ENCODE data around the gene FRMD6.

FRMD6 gene

DNA sequence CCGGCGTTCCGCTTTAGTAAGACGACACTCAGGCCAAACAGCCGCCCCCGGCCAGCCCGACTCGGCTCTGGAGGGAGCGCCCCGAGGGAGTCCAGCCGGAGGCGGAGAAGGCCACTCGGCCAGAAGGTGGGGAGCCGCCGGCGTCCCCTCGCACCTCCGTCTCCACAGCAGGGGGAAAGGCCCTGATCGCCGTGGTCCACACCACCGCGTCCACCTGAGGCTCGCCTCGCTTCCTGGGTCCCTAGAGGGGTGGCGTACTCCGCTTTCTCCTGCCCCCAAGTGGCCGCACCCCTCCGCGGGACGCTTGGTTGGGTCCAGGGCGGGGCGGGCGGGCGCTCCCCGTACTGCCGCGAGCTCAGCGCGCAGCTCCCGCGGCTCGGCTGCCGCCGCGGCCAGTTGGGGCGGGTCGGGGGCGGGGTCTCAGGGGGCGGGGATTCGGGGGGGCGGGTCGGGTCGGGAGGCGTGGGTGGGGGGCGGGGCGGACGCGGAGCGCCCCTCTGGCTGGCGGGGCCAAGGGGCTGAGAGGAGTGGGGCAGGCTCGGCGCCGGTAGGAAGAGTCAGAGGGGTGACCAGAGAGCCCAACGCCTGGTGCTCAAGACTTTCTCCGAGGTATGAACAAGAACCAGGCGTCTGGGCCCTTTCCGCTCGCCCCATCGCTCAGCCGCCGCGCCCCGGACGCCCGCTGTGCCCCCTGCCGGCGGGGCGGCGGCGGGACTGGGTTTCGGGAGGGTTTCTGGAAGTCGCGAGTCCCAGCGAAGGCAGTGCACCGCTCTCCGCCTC lies at the start of gene FRMD6:
FRMD6 (plus strand) TSS at position 523 of the 780 bp plus-strand sequence. CDS start 37,927 bp downstream, outside the sequence.
- DNase-seq (ENCODE audit: low read depth in 1 of 2, low spot score in 1 of 2), result peak; percentile 65 to 70

DNA sequence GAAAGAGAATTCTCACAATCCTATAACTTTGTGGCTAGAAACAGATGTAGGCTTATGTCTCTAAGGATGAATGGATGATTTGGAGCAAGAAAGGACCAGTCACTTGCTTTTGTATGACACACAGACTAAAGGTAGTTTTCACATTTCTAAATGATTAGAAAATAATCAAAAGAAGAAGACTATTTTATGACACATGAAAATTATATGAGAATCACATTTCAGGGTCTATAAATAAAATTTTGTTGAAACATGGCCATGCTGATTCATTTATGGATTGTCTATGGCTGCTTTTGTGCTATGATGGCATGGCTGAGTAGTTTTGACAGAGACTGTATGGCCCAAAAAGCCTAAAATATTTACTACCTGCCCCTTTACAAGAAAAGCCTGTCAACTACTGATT lies 49.4 kb upstream of the FRMD6 start:
- DNase-seq (ENCODE audit: low read depth in 1 of 2, low spot score in 1 of 2), result no peak

DNA sequence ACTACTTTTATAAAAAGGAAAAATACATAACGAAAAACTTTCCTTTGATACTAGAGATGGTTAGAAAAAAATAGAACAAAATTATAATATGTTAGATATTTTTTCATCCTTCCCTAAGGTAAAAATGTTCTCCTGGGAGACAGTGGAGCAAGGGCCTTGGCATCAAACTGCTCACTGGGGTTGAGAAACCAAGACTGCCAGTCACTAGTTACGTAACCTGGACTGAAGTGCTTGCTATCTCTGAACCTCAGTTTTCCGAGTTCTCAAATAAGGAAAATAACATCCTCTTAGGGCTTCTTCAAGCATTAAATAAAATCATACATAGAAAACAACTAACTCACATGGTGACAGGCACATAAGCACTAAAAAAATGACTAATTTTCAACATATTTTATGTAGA lies 48.2 kb upstream of the FRMD6 start:
- no peak for DNase-seq (ENCODE audit: low read depth in 1 of 2, low spot score in 1 of 2)

DNA sequence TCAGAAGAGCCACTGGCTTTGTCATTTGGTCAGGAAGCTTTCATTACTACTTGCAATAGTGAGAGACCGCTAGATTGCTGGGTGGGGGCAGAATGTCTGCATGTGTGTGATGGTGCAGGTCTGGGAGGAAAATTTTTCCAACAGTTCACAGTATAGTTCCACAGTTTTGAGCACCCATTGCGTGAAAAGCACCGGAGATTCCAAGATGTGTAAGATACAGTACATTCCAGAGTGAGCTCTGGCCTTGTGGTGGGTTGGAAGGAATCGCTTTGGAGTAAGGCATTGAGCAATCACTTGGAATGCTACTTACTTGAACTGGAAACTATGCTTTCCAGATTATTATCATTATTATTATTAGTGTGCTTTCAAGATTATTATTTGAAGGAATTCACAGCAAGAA lies 47.6 kb upstream of the FRMD6 start:
- DNase-seq (ENCODE audit: low read depth in 1 of 2, low spot score in 1 of 2), result no peak

DNA sequence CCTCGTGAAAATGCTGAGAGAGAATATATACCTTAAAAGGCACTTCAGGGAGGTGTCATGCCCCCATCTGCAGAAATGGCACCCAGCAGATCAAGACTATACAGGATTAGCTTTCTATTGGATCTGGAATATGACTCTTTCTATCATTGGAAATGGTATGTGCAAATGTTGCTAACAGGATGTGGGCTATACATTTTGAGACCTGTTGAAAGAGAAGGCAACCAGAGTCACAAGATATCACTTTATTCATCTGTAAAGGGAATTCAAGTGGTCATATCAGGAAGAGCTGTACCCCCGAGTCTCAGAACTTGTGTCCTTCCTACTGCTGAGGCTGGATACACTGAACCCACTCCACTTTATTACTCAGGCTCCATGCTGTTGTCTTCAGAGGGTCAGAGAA lies 46.1 kb upstream of the FRMD6 start:
- DNase-seq (ENCODE audit: low read depth in 1 of 2, low spot score in 1 of 2), result no peak

DNA sequence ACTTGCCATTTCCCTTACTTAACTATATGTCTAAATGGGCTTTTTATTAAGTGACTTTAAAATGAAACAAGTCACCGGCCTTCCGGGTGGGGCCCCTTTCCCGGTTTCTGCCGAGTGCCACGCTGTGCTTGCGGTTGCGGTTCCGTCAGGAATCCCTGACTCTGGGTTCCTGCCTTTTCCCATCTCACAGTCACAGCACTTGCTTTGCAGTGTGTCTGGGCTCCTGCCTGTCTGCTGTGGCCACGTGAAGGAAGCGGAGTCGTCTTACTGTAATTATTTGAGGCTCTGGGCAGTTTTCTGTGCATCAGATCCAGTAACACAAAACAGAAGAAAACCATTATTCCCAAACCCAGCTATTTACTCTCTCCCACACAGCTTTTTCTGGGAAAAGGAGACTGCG lies 44.0 kb upstream of the FRMD6 start:
- DNase-seq (ENCODE audit: low read depth in 1 of 2, low spot score in 1 of 2), result no peak

DNA sequence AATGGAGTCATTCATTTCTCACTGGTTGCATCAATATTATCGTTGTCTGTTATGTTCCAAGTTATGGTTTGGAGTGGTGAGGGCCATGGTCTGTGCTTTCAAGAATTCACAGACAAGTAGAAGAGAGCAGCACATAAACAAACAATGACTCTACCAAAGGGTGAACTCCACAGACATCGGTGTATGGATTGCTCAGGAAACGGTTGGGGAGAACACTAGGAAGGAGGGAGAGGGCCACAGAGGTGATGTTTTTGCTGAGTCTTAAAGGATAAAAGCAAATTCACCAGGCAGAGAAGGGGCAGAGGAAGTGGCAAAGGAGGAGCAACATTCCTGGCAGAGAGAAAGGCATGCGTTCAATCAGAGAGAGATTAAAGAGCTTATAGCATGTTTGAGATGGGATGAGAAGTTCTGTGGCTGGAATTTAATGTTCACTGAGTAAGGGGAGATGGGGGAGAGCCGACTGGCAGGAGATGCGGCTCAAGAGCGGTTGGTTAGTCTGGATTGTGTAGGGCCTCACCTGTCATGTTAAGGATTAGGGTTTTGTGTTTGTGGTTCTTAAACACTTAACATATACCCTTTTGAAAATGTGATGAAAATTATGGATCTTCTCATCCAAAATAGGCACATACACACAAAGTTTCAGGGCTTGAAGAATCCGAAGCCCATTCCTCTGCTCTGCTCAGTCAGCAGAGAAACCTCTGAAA lies 42.3 kb upstream of the FRMD6 start:
- no peak for DNase-seq (ENCODE audit: low read depth in 1 of 2, low spot score in 1 of 2)

DNA sequence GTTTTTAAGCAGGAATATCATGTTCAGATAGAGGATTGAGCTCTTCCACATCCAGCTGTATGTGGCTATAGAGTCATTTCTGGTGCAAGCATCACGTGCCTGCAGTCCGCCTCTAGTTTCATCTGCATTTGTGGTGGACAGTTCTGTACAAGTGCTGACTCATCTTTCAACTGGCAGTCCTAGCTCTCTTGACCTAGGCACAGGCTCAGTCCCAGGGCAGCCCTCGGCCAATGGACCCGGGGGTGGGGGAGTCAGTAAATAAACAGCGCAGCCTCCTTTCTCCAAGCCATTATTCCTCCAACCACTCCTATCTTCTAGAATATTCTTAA lies 41.8 kb upstream of the FRMD6 start:
- DNase-seq (ENCODE audit: low read depth in 1 of 2, low spot score in 1 of 2), result no peak

DNA sequence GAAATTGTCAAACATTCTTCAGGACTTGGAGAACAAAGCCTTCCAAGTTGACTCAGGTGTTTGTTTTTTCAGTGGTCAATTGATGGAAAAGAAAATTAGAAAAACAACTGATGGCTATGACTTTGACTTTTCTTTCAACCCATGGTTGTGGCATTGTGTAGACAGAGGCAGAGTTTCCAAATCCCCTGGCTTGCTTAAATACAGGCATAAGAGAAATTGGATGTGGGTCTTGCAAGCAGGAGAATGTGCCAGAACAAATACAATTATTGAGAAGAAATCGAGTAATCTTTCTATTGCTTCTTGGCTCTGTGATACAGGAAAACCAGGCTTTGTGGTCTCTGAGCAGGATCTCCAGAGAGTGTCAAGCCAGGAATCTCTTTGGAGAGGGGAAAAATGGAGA lies 40.9 kb upstream of the FRMD6 start:
- no peak for DNase-seq (ENCODE audit: low read depth in 1 of 2, low spot score in 1 of 2)

DNA sequence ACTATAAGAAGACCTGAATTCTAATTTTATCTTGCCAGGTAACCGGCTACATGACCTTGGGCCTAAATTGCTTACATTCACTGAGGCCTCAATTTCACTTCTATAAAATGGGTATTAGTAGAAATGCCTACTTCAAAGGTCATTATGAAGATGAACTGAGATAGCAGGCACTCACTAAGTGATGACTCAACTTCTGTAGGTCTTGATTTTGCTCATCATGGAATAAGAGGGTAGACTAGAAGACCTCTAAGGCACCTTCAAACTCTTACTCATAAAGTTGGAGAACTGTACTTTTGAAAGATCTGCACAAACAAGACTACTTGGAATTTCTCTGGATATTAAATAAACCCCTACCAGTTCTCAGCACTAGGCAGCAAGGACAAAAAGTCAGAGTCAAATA lies 39.3 kb upstream of the FRMD6 start:
- DNase-seq (ENCODE audit: low read depth in 1 of 2, low spot score in 1 of 2), result no peak

DNA sequence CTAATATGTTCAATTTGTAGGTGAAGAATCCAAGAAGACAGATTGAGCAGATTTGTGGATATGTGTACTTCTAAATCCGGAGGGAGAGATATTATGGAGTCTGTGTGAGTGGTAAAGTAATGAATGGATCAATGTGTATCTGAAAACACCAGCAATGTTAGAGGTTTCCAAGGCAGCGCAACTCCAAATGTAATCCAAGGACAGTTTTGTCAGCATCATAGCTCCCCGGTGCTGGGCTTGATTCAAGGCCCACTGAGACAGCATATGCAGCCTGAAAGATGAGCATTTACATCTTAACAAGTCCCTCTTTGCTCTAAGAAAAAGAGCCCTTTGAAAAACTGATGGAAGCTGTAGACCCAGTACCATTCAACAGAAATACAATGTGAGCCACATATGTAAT lies 38.3 kb upstream of the FRMD6 start:
- DNase-seq (ENCODE audit: low read depth in 1 of 2, low spot score in 1 of 2), result no peak

DNA sequence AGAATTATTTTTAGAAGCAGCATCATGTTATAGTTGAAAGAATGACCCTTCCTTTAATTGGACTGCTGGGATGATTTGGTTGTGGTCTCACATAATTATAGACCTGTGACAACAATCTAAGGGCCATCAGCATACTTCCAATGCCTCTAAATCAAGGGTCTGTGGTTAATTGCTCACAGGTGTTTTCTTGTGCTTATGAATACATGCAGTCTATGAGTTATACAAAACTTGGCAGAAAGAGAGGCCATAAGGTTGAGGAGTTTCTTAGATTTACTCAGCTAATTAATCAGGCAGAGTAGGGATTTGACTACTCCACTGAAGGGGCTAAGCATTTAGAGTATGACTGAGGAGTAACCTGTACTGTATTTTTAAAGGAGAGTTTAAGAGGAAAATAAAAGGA lies 37.0 kb upstream of the FRMD6 start:
- DNase-seq (ENCODE audit: low read depth in 1 of 2, low spot score in 1 of 2), result no peak

DNA sequence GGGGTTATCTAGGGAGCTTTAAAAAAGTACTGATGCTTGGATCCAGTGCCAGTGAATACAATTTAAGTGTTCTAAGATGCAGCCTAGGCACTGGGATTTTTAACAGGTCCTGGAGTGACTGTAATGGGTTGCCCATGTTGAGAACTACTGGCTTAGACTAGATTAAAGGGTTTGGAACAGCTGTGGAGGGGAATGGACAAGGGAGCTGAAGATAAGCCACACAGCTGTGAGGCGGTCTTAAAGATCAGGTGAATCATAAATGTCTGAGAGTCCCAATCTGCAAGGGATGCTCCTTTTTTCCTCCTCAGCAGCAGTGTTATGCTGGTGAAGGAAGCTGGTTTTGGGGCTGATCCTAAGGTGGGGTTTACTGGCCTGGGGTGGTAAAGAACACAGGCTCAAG lies 35.5 kb upstream of the FRMD6 start:
- no peak for DNase-seq (ENCODE audit: low read depth in 1 of 2, low spot score in 1 of 2)

DNA sequence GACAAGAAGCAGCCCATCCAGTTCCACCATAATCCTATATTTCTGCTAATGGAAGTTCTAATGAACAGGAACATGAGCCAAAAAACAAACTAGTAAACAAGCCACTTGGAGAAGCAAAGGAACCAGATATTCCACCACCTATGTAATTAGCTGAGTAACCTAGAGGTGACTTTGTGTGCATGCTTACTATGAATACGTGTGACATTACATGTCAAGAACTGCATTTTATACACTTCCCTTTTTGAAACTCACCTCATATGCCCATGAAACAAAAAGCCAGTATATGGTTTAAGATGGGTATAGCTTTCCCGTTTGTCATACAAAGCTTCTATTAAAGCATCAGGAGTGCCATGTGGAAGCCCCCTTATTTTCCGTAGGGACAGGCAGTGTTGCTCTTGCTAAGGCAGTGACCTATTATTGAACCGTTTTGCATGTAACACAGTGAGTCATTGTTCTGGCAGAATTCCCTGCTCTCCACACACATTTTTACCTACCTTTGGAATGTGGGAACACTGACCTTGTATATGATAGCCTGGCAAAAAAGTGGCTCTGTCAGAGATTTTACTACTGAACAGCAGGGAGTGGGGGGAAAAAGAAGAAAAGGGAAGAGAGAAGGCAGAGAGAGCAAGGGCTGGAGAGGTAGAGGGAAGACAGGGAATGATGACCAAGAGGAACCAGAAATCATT lies 34.8 kb upstream of the FRMD6 start:
- no peak for DNase-seq (ENCODE audit: low read depth in 1 of 2, low spot score in 1 of 2)

DNA sequence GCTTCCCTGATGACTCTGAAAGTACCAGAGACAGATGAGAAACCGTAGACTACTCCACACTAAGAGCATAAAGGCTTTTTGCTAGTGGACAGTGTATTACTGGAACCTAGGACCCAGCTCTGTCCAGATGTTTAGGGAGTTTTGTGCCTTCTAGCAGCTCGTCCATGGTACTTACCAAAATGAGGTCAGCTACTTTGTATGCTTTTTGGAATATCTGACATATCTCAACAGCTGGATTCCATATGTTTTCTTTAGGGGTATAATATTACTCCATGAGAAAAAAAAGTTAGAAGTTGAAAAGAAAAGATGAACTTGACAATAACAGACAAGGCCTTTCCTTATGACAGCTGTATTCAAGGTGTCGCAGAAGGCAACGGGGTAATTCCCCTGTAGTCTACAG lies 32.1 kb upstream of the FRMD6 start:
- no peak for DNase-seq (ENCODE audit: low read depth in 1 of 2, low spot score in 1 of 2)

DNA sequence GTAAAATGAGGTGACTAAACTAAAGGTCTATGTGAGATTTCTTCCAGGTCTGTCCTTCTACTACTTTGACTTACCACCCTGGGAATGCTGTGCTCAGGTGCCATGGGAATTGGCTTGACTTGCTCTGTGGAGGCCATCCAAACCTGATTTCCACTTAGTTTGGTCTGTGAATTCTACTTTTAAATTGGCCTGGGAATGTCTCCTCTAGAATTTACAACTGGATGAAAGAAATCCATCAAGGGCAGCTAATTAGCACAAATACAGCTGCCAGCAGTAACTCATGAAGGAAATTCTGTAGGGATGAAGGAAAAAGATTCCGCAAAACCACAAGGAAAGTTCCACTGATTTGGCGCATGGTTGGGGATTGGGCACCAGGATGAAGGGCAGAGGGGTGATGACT lies 31.7 kb upstream of the FRMD6 start:
- no peak for DNase-seq (ENCODE audit: low read depth in 1 of 2, low spot score in 1 of 2)

DNA sequence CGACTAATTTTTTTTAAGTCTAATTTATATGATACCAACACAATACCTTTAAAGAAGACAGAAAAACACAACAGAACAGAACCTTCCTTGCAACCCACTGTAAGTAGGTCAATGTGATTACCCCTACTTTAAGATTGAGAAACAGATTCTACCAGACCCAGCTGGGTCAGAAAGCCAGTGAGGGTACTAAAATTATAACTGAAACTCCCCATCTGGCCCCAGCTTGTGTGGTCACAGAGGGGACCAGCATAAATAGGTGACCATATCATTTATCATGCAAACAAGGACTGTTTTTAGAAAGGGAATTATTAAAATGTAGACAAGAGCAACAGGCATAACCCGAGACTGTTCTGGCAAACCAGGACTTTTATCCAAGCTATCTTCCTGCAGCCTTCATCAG lies 30.1 kb upstream of the FRMD6 start:
- DNase-seq (ENCODE audit: low read depth in 1 of 2, low spot score in 1 of 2), result no peak

DNA sequence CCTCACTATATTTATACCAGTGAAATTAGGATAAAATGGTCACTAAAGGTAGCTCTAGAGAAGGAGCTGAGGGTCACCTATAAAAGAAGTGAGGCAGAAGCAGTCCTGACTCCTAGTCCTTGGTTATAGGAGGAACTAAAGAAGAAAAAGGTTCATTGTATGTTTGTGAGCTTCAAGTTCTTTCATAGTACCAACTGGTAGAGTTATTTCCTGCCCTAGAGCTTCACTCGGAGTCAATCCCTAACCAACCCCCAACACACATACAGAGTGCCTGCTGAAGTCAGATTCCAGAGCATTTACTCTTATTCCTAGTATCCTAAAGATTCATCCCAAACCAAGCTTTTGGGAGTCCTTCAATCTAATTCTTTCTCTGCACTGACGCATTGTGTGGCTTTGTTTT lies 29.3 kb upstream of the FRMD6 start:
- no peak for DNase-seq (ENCODE audit: low read depth in 1 of 2, low spot score in 1 of 2)

DNA sequence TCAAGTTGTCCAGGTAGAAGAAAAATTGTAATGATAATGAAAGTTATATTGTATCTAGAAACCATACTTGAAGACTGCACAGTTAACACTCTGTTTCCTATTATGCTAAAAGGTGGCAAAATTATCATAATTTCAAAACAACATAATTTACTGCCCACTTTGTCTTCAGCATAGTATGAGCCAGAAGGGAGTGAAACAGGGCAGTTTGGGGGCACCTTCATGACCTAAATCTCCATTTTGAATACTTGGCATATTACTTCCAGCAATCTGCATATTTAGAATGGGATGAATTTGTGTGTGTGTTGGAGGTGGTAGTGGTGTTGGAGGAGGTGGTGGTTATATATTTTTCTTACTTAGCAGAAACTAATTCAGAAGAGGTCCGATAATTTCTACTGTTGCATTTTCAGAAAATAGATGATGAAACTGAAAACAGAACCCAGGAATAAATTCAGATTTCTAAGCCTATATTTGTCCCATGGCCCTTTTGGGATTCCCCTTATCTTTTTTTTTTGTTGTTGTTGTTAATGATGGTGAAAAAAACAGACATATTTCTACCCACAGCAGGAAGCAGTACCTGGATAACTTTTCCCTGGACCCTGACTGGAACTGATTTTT lies 26.6 kb upstream of the FRMD6 start:
- no peak for DNase-seq (ENCODE audit: low read depth in 1 of 2, low spot score in 1 of 2)

DNA sequence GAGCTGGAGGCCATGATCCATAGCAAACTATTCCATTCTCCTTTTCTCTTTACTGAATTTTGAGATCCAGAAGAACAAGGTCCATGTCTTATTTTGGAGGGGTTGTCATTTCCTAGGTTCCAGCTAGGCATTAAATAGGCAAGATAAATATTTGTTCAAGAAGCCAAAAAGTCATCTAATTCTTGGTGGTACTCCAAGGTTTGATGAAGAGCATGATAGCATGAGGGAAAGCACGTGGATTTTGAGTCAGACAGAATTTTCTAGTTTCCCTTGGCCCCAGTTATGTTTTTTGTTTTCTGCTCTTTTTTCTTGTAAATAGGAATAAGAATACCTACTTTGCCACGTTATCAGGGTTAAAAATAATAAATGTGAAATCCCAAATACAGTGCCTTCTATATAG lies 25.5 kb upstream of the FRMD6 start:
- DNase-seq (ENCODE audit: low read depth in 1 of 2, low spot score in 1 of 2), result no peak

DNA sequence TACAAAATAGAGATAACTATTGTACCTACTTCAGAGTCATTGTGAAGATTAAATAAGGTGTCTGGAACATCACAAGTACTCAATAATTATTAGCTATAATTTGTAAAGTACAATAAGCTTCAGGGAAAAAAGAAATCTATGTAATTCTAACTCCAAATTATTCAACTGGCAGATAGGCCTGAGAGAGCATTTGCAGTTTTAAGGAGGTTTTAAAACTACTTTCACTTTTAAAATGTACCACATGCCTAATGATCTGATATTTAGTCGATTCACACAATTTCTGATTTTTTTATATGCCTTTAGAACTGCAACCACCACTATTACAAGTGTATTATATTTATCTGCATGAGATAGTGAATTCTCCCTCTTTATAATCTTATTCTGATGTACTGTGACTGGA lies 24.9 kb upstream of the FRMD6 start:
- DNase-seq (ENCODE audit: low read depth in 1 of 2, low spot score in 1 of 2), result no peak

DNA sequence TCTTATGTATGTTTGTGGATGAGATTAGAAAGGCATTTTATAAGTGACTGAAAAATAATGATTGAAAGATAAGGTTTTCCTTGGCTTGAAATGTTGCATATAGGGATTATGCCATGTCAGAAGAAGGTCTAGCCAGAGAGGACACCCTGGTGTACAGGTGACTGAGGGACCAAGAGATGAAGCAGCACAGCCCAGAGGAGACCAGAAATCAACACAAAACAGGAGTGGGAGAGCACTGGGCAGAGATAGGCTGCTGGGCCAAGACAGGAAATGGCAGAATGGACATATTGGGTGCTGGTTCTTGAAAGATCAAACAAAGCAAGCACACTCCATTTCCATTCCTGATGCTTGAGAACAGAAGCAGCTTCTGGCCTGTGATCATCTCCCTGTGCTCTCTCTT lies 24.4 kb upstream of the FRMD6 start:
- no peak for DNase-seq (ENCODE audit: low read depth in 1 of 2, low spot score in 1 of 2)

Data from stimulated activated CD4-positive, alpha-beta T cell treated with anti-CD3 and anti-CD28 coated beads, Interleukin-15, amount 100 ng/mL, for 1 hour (primary cell).